ENCODE measurements around the gene FKRP. TPM values are rescaled to one million over a fixed set of nuclear protein-coding genes. Genes with fewer than 3 reads are reported as not detected.

Gene FKRP
- total and polyA plus RNA-seq, 2 of the 13 experiments (the other 11 are each of a cell fraction or from before 2014, with no cell fraction given) = 7.3 to 9.8 TPM

- TF ChIP-seq REST (IDR thresholded peaks at IDR 0.05; ENCODE audit: borderline replicate concordance in 1 of 2, low read depth in 1 of 2, low read length in 2 of 2) (no peak), NCOR1 (IDR thresholded peaks at IDR 0.05; ENCODE audit: borderline replicate concordance, low read length) (no peak), NR1H2 (CRISPR knock-in tag; IDR thresholded peaks at IDR 0.05; ENCODE audit: borderline replicate concordance, low read depth) (no peak)
Observed at GRCh38 chr19:46729696-46730095, 16.2 kb upstream of the FKRP start (continued).

GRCh38 chr19:46730187-46730586 lies 15.7 kb upstream of the FKRP start:
- H3K4me1 ChIP-seq (ENCODE audit: insufficient read depth, low read length) = no peaks in the 10 kb centered on the region
- H3K9ac ChIP-seq (ENCODE audit: insufficient read depth, low read depth, low read length) = no peak overlapping the region
- no peak overlapping the region for H3K4me2 ChIP-seq (ENCODE audit: low read depth, low read length)
- H3K36me3 ChIP-seq (replicated peaks in 1 of 2; ENCODE audit: control insufficient read depth in 1 of 2, insufficient read depth in 2 of 2, low read length in 2 of 2) = peaks cover 60 to 92% of the 10 kb centered on the region in 2 experiments
- DNase-seq (ENCODE audit: low spot score) (no peak), ATAC-seq (no peak), FAIRE-seq (no peak)
- H3K9me3 ChIP-seq (ENCODE audit: low read length) = no peaks in the 10 kb centered on the region
- POLR2A ChIA-PET = no interaction called here
- H3K4me3 ChIP-seq (replicated peaks in 1 of 3; ENCODE audit: insufficient read depth in 1 of 3, low read depth in 2 of 3, low read length in 3 of 3) = no peak overlapping the region
- no peak overlapping the region for H3K27ac ChIP-seq (ENCODE audit: extremely low read length, insufficient read depth, low read length)
- peaks cover 13% of the 10 kb centered on the region; the same call in 1 of the 2 replicates for H4K20me1 ChIP-seq (ENCODE audit: insufficient read depth, low read length)
- H3K27me3 ChIP-seq (ENCODE audit: control insufficient read depth in 1 of 2, insufficient read depth in 2 of 2, low read length in 2 of 2) = no peaks in the 10 kb centered on the region
- intact Hi-C loops (cut with micrococcal nuclease; ENCODE audit: unreplicated experiment) (no loop called here), in situ Hi-C loops (cut with HindIII; ENCODE audit: extremely low pct_ligation_motif_present, low pct_unique_long_range_greater_than_20kb) (no loop called here)
- CTCF ChIA-PET (ENCODE audit: low intra/inter-chr PET ratio, low total read pairs) = no interaction called here
- 96% methylated on average over 9 of the region's 9 CpGs for WGBS (ENCODE audit: low lambda C conversion rate)
- H2AFZ ChIP-seq (ENCODE audit: low read length) = no peak overlapping the region
- BruUV-seq (replicated peaks) = no TSS peak
- no peaks in the 10 kb centered on the region for H3K79me2 ChIP-seq (ENCODE audit: insufficient read depth, low read length)
- TF ChIP-seq ZNF710 (CRISPR knock-in tag; IDR thresholded peaks at IDR 0.05; ENCODE audit: borderline replicate concordance) = no peak
- TF ChIP-seq ZNF264 (CRISPR knock-in tag; IDR thresholded peaks at IDR 0.05) = no peak
- no peak for TF ChIP-seq ATF5 (CRISPR knock-in tag; IDR thresholded peaks at IDR 0.05; ENCODE audit: low read depth)
- TF ChIP-seq ZNF513 (CRISPR knock-in tag; conservative IDR thresholded peaks at IDR 0.05) = no peak
- no peak for TF ChIP-seq YEATS4 (CRISPR knock-in tag; IDR thresholded peaks at IDR 0.05; ENCODE audit: borderline replicate concordance)
- no peak for TF ChIP-seq ZNF292 (CRISPR knock-in tag; IDR thresholded peaks at IDR 0.05; ENCODE audit: borderline replicate concordance, low read depth)
- TF ChIP-seq DPF2 (CRISPR knock-in tag; IDR thresholded peaks at IDR 0.05; ENCODE audit: borderline replicate concordance, low read depth) = no peak
- no peak for TF ChIP-seq ZNF296 (CRISPR knock-in tag; conservative IDR thresholded peaks at IDR 0.05)
- TF ChIP-seq JDP2 (CRISPR knock-in tag; IDR thresholded peaks at IDR 0.05; ENCODE audit: borderline replicate concordance) = no peak
- TF ChIP-seq KDM6A (CRISPR knock-in tag; IDR thresholded peaks at IDR 0.05; ENCODE audit: low read depth) = no peak
- no peak for TF ChIP-seq SOX5 (CRISPR knock-in tag; IDR thresholded peaks at IDR 0.05; ENCODE audit: borderline replicate concordance)
- no peak for TF ChIP-seq POLR2G (IDR thresholded peaks at IDR 0.05; ENCODE audit: low read depth, low read length)
- TF ChIP-seq ZFY (CRISPR knock-in tag; IDR thresholded peaks at IDR 0.05) = no peak
